Kidney (tissue), 14 donors: ENCODE results near the gene NHLRC4. TPM values are rescaled to one million over a fixed set of nuclear protein-coding genes. Genes with fewer than 3 reads are reported as not detected.

Source experiments
- DNase-seq, 5 donors: peaks; one replicate each; pipeline ENCODE4 v3.0.0-alpha.2; 2013 to 2020
- FAIRE-seq: peaks from 2 replicates; lab custom pipeline; 2012; peaks lifted over from hg19 to GRCh38; lab: Jason Lieb, UNC
- H3K27ac ChIP-seq, 2 donors: one replicate each; pipeline ENCODE4 v1.7.0; 2013; ENCODE audit warnings: low read depth in 2 of 2, low read length in 2 of 2, inconsistent platforms in 1 of 2
- H3K27me3 ChIP-seq: one replicate; pipeline ENCODE4 v1.7.1; 2013; ENCODE audit warnings: low read length, inconsistent platforms; ENCODE audit not compliant: control insufficient read depth, insufficient read depth
- H3K36me3 ChIP-seq, 3 donors: one replicate each; pipeline versions ENCODE4 v1.7.0 to v1.7.1; 2013; ENCODE audit warnings: low read length in 3 of 3, control low read depth in 1 of 3, inconsistent platforms in 1 of 3; ENCODE audit not compliant: insufficient read depth in 3 of 3, control insufficient read depth in 2 of 3
- H3K4me1 ChIP-seq, 3 donors: one replicate each; pipeline versions ENCODE4 v1.7.0 to v1.7.1; 2013; ENCODE audit warnings: low read length in 3 of 3, inconsistent platforms in 1 of 3, low read depth in 1 of 3; ENCODE audit not compliant: control insufficient read depth in 2 of 3, insufficient read depth in 2 of 3
- H3K4me3 ChIP-seq, 3 donors: one replicate each; pipeline versions ENCODE4 v1.7.0 to v1.8.1; 2013; ENCODE audit warnings: low read length in 3 of 3, control low read depth in 1 of 3, inconsistent platforms in 1 of 3
- H3K9ac ChIP-seq, 3 donors: one replicate each; pipeline versions ENCODE4 v1.7.0 to v1.7.1; 2013; ENCODE audit warnings: low read length in 3 of 3, control low read depth in 1 of 3, inconsistent platforms in 1 of 3
- H3K9me3 ChIP-seq, 3 donors: one replicate each; pipeline versions ENCODE4 v1.7.0 to v1.7.1; 2013; ENCODE audit warnings: low read length in 3 of 3, control low read depth in 1 of 3, inconsistent platforms in 1 of 3; ENCODE audit not compliant: control insufficient read depth in 2 of 3, insufficient read depth in 1 of 3
- CTCF ChIP-seq: IDR thresholded peaks from 3 replicates; pipeline ENCODE4 v1.5.1; 2012; ENCODE audit warnings: mild to moderate bottlenecking, moderate library complexity, borderline replicate concordance; ENCODE audit not compliant: insufficient read depth; ENCODE audit errors: extremely low read depth
- intact Hi-C: fragments of 100-400 bp; cut with DNase I; formaldehyde crosslinking; loops from one replicate; pipeline ENCODE4 v1.11.1; 2022
- polyA plus RNA-seq: library from polyadenylated mRNA; stranded (reverse); fragments of 350-450 nt; fragmentation: Illumina TruSeq; extraction: RNeasy Lipid Tissue Mini Kit (QIAGEN cat#74804); gene quantifications from one replicate; pipeline ENCODE4 v1.2.3, GENCODE V29; 2014; ENCODE audit warnings: low read depth, low replicate concordance; ENCODE audit not compliant: insufficient read depth
- total RNA-seq: library from RNA; stranded (reverse); fragmentation: NEBNext Ultra II Directional; extraction: Animal tissue kit (Norgen Biotek cat#: 25700); gene quantifications from one replicate; pipeline ENCODE4 v1.2.1, GENCODE V29; 2021
- donor health status: control.
- donor health status: control.
- donor health status: control.
- donor health status: control.
- donor health status: control.
- donor health status: DM: yes; HTN: yes; CAD: no.
- donor health status: Normal renal cell carcinoma (clear cell type).

NHLRC4 gene
- total and polyA plus RNA-seq, 2 donors from 2014 or later = 3.3 to 17.4 TPM

DNA sequence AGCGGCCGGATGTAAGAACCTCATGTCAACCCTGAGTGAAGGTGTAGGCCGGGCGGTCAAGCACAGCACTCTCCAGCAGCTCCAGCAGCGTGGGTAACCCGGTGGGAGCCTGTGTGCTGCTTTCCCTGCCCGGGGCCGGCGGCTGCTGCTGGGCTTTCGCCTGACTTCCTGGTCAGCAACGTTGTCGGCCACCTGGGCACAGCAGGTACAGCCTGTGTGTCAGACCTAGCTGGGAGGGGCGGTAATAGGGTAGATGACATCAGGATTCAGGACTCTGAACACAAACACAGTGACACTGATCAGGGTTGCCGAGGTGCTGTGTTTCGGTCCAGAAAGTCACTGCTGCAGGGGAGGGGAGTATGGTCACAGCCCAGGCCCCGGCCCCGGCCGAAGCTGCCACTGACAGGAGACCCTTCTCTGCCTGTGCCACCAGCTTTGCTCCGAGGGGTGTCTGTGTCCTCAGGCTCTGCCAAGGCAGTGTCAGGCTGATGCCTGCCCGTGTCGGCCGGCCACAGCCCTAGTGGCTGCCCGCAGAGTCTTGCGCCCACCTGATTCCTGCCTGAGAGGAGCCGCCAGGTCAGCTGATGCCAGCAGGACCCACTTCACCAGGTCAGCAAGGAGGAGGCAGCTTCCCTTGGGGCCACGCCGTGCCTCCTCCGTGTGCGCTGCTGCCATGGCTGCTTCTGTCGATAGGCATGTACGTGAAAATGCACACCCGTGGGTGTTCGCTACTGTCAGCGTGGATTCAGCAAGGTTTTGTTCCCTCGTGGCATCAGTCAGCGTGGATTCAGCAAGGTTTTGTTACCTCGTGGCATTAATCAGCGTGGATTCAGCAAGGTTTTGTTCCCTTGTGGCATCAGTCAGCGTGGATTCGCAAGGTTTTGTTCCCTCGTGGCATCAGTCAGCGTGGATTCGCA is 32.3 kb downstream of the NHLRC4 start:
- peak in 2 of 5 donors; percentile 22 to 82 for DNase-seq
- FAIRE-seq = no peak

DNA sequence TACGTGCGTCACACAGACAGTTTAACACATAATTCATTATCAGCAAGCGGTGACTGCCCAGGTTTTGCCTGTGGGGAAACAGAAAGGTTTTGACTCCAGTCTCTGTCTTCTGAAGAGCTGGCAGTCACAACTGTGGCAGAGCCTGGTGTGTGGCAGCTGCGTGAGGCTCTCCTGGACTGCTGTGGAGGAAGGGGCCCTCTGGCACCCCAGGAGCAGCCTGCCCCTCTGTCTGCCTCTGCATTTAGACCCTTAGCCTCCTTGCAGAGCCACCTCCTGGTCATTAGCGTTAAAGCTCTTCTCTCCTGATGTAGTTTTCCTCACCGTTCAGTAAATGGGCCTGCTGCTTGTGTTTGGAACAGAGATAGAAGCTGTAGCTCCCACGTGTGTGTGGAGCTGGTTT is 34.0 kb downstream of the NHLRC4 start:
- intact Hi-C loops = no loop called here
- Histone ChIP-seq H3K27me3 (no peaks in the 10 kb centered on the region), H3K4me1 (peaks cover 0 to 6% (median 0%) of the 10 kb centered on the region in 3 donors), H3K9ac (no peak overlapping the region), H3K9me3 (peaks cover 0 to 4% (median 0%) of the 10 kb centered on the region in 3 donors), H3K4me3 (no peak overlapping the region), H3K27ac (no peak overlapping the region), H3K36me3 (peaks cover 0 to 5% (median 2%) of the 10 kb centered on the region in 3 donors)
- peak; percentile 20 for TF ChIP-seq CTCF
- FAIRE-seq (no peak), DNase-seq (peak in 1 of 5 donors; percentile 26)

More for the DNA sequence above, 32.3 kb downstream of the NHLRC4 start:
- no peak overlapping the region for H3K27ac ChIP-seq
- peaks cover 0 to 15% (median 4%) of the 10 kb centered on the region in 3 donors for H3K4me1 ChIP-seq
- H3K27me3 ChIP-seq = no peaks in the 10 kb centered on the region
- H3K9ac ChIP-seq = no peak overlapping the region
- H3K4me3 ChIP-seq = no peak overlapping the region
- peaks cover 0 to 5% (median 2%) of the 10 kb centered on the region in 3 donors for H3K36me3 ChIP-seq
- no peaks in the 10 kb centered on the region for H3K9me3 ChIP-seq
- intact Hi-C loops = no loop called here
- no peak for TF ChIP-seq CTCF

DNA sequence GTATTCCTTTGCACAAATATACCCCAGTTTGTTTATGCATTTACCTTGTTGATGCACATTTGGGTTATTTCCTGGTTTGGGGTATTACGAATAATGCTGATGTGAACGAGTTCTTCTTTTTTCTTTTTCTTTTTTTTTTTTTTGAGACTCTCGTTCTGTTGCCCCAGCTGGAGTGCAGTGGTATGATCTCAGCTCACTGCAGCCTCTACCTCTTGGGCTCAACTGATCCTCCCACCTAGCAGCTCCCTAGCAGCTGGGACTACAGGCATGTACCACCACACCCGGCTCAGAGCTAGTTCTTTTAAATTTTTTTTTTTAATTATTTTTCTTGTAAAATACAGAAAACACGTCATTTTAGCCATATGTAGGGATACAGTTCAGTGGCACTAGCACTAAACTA is 37.1 kb downstream of the NHLRC4 start:
- intact Hi-C loops = no loop called here
- no peak overlapping the region for H3K4me3 ChIP-seq
- H3K27me3 ChIP-seq = no peaks in the 10 kb centered on the region
- TF ChIP-seq CTCF = no peak
- FAIRE-seq = no peak
- peaks cover 0 to 4% (median 0%) of the 10 kb centered on the region in 3 donors for H3K9me3 ChIP-seq
- H3K9ac ChIP-seq = no peak overlapping the region
- no peak overlapping the region for H3K27ac ChIP-seq
- H3K4me1 ChIP-seq = peaks cover 0 to 2% (median 0%) of the 10 kb centered on the region in 3 donors
- no peak for DNase-seq
- peaks cover 0 to 5% (median 2%) of the 10 kb centered on the region in 3 donors for H3K36me3 ChIP-seq
